Measurements from ENCODE around the gene SCN5A.

Gene SCN5A

GRCh38 chr3:38519651-38520050 lies 129.8 kb downstream of the SCN5A start:
- TF ChIP-seq TAF1 (IDR thresholded peaks at IDR 0.05; ENCODE audit: borderline replicate concordance, low read depth, low read length): no peak
- TF ChIP-seq POLR2A (IDR thresholded peaks at IDR 0.05; ENCODE audit: low read depth, low read length): no peak
- TF ChIP-seq POLR2AphosphoS5 (IDR thresholded peaks at IDR 0.05; ENCODE audit: low read depth, low read length): no peak
- DNase-seq (ENCODE audit: insufficient read length): no peak
- FAIRE-seq: no peak

- no peak for TF ChIP-seq POLR2AphosphoS5 (IDR thresholded peaks at IDR 0.05; ENCODE audit: low read depth, low read length)
- no peak for TF ChIP-seq TAF1 (IDR thresholded peaks at IDR 0.05; ENCODE audit: borderline replicate concordance, low read depth, low read length)
- no peak for TF ChIP-seq POLR2A (IDR thresholded peaks at IDR 0.05; ENCODE audit: low read depth, low read length)
- no peak for FAIRE-seq
These were observed 130.5 kb downstream of the SCN5A start for GRCh38 chr3:38519000-38519399.

DNA sequence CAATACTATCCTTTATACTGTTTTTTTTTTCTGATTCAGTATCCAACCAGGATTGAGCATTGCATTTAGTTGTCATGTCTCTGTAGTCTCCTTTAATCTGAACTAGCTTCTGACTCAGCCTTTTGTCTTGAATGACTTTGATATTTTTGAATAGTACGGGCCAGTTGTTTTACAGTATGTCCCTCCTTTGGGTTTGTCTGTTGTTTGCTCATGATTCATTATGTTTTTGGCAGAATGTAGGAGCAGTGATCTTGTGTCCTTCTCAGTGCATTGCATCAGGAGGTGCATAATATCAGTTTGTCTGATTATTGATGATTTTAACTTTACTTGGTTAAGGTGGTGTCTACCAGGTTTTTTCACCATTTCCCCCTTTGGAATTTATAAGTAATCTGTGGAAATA lies 132.8 kb downstream of the SCN5A start:
- FAIRE-seq (no peak), DNase-seq (ENCODE audit: insufficient read length) (no peak)
- TF ChIP-seq POLR2A (IDR thresholded peaks at IDR 0.05; ENCODE audit: low read depth, low read length) (no peak), TAF1 (IDR thresholded peaks at IDR 0.05; ENCODE audit: borderline replicate concordance, low read depth, low read length) (no peak), POLR2AphosphoS5 (IDR thresholded peaks at IDR 0.05; ENCODE audit: low read depth, low read length) (no peak)

More at GRCh38 chr3:38519000-38519399, 130.5 kb downstream of the SCN5A start:
- no peak for DNase-seq (ENCODE audit: insufficient read length)

DNA sequence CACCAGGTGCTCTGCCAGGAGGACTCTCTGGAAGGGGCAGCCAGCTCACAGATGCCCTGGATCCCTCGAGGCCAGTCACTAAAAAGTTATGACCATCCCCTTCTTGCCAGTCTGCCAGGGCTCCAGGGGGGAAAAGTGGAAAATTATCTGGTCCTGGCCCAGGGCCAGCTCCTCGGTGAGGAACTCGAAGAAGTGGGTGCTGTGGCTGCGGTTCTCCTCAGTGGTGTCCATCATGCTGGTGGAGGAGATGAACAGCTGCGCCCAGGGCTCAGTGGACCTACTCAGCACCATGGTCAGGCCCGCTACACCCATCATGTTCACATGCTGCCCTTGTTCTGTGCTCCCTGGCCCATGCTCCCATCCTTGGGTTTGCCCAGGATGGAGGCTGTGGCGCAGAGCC lies 134.1 kb downstream of the SCN5A start:
- FAIRE-seq (no peak), DNase-seq (ENCODE audit: insufficient read length) (no peak)
- TF ChIP-seq POLR2A (IDR thresholded peaks at IDR 0.05; ENCODE audit: low read depth, low read length) (no peak), TAF1 (IDR thresholded peaks at IDR 0.05; ENCODE audit: borderline replicate concordance, low read depth, low read length) (no peak), POLR2AphosphoS5 (IDR thresholded peaks at IDR 0.05; ENCODE audit: low read depth, low read length) (0 out of 2 replicates have a peak, but pooled peaks have one; percentile 30)

GRCh38 chr3:38511546-38511945 lies 137.9 kb downstream of the SCN5A start:
- no peak for DNase-seq (ENCODE audit: insufficient read length)
- FAIRE-seq: no peak

GRCh38 chr3:38510631-38511030 lies 138.9 kb downstream of the SCN5A start:
- DNase-seq (ENCODE audit: insufficient read length) (no peak), FAIRE-seq (no peak)
- TF ChIP-seq TAF1 (IDR thresholded peaks at IDR 0.05; ENCODE audit: borderline replicate concordance, low read depth, low read length) (no peak), POLR2A (IDR thresholded peaks at IDR 0.05; ENCODE audit: low read depth, low read length) (no peak), POLR2AphosphoS5 (IDR thresholded peaks at IDR 0.05; ENCODE audit: low read depth, low read length) (no peak)

More at GRCh38 chr3:38511546-38511945, 137.9 kb downstream of the SCN5A start:
- TF ChIP-seq POLR2AphosphoS5 (IDR thresholded peaks at IDR 0.05; ENCODE audit: low read depth, low read length): no peak
- TF ChIP-seq POLR2A (IDR thresholded peaks at IDR 0.05; ENCODE audit: low read depth, low read length): no peak
- no peak for TF ChIP-seq TAF1 (IDR thresholded peaks at IDR 0.05; ENCODE audit: borderline replicate concordance, low read depth, low read length)

GRCh38 chr3:38509732-38510131 lies 139.8 kb downstream of the SCN5A start:
- DNase-seq (ENCODE audit: insufficient read length): no peak
- TF ChIP-seq POLR2AphosphoS5 (IDR thresholded peaks at IDR 0.05; ENCODE audit: low read depth, low read length) (no peak), POLR2A (IDR thresholded peaks at IDR 0.05; ENCODE audit: low read depth, low read length) (no peak), TAF1 (IDR thresholded peaks at IDR 0.05; ENCODE audit: borderline replicate concordance, low read depth, low read length) (no peak)
- no peak for FAIRE-seq

GRCh38 chr3:38507120-38507519 lies 142.4 kb downstream of the SCN5A start:
- TF ChIP-seq POLR2A (IDR thresholded peaks at IDR 0.05; ENCODE audit: low read depth, low read length) (no peak), POLR2AphosphoS5 (IDR thresholded peaks at IDR 0.05; ENCODE audit: low read depth, low read length) (no peak), TAF1 (IDR thresholded peaks at IDR 0.05; ENCODE audit: borderline replicate concordance, low read depth, low read length) (no peak)
- DNase-seq (ENCODE audit: insufficient read length): no peak

DNA sequence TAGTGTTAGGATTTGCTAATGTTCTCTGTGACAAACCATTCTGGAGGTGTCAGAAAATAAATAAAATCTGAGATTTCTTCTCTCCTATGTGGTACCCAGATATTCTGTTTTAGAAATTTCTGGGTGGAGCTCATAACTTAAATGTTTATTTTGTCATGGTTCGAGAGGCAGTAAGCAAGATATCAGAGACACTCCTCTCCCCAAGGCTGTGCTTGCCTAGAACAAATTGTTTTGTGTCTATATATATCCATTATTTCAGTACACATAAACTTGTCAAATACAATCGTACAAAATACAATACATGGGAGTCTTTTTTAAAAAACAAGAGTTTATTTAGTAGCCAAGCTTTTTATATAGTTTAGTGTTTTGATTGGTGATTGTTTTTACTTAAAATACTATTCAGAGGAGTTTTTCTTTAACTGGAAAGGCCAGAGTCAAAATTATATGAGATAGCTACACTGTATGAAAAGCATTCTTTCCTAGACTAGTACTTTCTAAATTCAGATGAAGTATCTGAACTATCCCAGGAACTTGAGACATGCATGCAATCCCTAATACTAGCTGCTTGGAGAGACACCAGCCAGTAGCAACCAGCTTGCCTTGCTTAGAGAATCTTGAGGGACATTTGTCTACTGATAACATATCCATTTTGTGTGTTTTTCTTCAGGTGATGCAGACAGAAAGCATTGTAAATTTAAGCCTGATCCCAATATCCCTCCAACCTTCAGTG lies 148.6 kb downstream of the SCN5A start:
- DNase-seq (ENCODE audit: insufficient read length) (no peak), FAIRE-seq (no peak)
- no peak for TF ChIP-seq POLR2A (IDR thresholded peaks at IDR 0.05; ENCODE audit: low read depth, low read length)
- TF ChIP-seq TAF1 (IDR thresholded peaks at IDR 0.05; ENCODE audit: borderline replicate concordance, low read depth, low read length): no peak
- TF ChIP-seq POLR2AphosphoS5 (IDR thresholded peaks at IDR 0.05; ENCODE audit: low read depth, low read length): no peak

More at GRCh38 chr3:38507120-38507519, 142.4 kb downstream of the SCN5A start:
- FAIRE-seq: peak; percentile 70
